Natural killer cell (primary cell): ENCODE data around the gene FAIM. TPM values are rescaled to one million over a fixed set of nuclear protein-coding genes. Genes with fewer than 3 reads are reported as not detected.

ENCODE experiments used
- ATAC-seq, 3 donors: fragments of 150-1000 bp in 2 of 3; fragments of 200-7000 bp in 1 of 3; cut with Tn5 transposase; 1 replicate in 1 of 3; 2 replicates in 2 of 3; pipeline ENCODE4 v1.10.0; 2021; ENCODE audit warnings: mild to moderate bottlenecking in 2 of 3, moderate library complexity in 2 of 3
- DNase-seq, 2 donors: peaks; one replicate each; pipeline versions ENCODE4 v3.0.0 to v3.0.0-alpha.2; 2013 to 2021; ENCODE audit warnings: mixed read lengths in 1 of 2
- H3K27ac ChIP-seq: one replicate; pipeline ENCODE4 v1.5.1; 2013; ENCODE audit warnings: mild to moderate bottlenecking, low read length
- H3K27me3 ChIP-seq: one replicate; pipeline ENCODE4 v1.6.1; 2013; ENCODE audit warnings: low read length; ENCODE audit not compliant: control insufficient read depth, insufficient read depth
- H3K36me3 ChIP-seq: one replicate; pipeline ENCODE4 v1.6.1; 2013; ENCODE audit warnings: low read length; ENCODE audit not compliant: control insufficient read depth, insufficient read depth
- H3K4me1 ChIP-seq: one replicate; pipeline ENCODE4 v1.6.1; 2013; ENCODE audit warnings: low read length; ENCODE audit not compliant: control insufficient read depth, insufficient read depth
- H3K4me3 ChIP-seq: one replicate; pipeline ENCODE4 v1.5.1; 2013; ENCODE audit warnings: low read length
- H3K9me3 ChIP-seq: one replicate; pipeline ENCODE4 v1.6.1; 2013; ENCODE audit warnings: low read length; ENCODE audit not compliant: control insufficient read depth, insufficient read depth
- H3K27ac Mint-ChIP-seq, 2 donors: one replicate each; pipeline ENCODE4 v1.8.0; 2022; ENCODE audit warnings: mild to moderate bottlenecking in 2 of 2, mixed read lengths in 2 of 2, moderate library complexity in 1 of 2
- H3K27me3 Mint-ChIP-seq, 2 donors: one replicate each; pipeline ENCODE4 v1.8.0; 2022; ENCODE audit warnings: low read depth in 2 of 2, mixed read lengths in 2 of 2
- H3K36me3 Mint-ChIP-seq: one replicate; pipeline ENCODE4 v1.8.0; 2022; ENCODE audit warnings: mixed read lengths
- H3K4me1 Mint-ChIP-seq, 2 donors: one replicate each; pipeline ENCODE4 v1.8.0; 2022; ENCODE audit warnings: mixed read lengths in 2 of 2
- H3K4me3 Mint-ChIP-seq: one replicate; pipeline ENCODE4 v1.8.0; 2022; ENCODE audit warnings: mild to moderate bottlenecking, moderate library complexity, mixed read lengths
- H3K9me3 Mint-ChIP-seq, 2 donors: one replicate each; pipeline ENCODE4 v1.8.0; 2022; ENCODE audit warnings: mixed read lengths in 2 of 2
- CTCF ChIP-seq: fragments of 200-600 bp; IDR thresholded peaks from one replicate; pipeline ENCODE4 v1.8.0; 2022; ENCODE audit warnings: antibody characterized with exemption
- WGBS: methylation state at CpG from one replicate; pipeline ENCODE4 v1.1.7; 2013; ENCODE audit warnings: missing lambda C conversion rate; ENCODE audit not compliant: insufficient coverage; 5-methylcytosine and 5-hydroxymethylcytosine counted together
- intact Hi-C: fragments of 100-400 bp; cut with micrococcal nuclease; formaldehyde crosslinking; loops from one replicate; pipeline ENCODE4 v1.14.2; 2022
- total RNA-seq, 4 donors: library from RNA; stranded (reverse); fragments of 120-200 nt in 1 of 4; gene quantifications; one replicate each; pipeline versions ENCODE4 v1.2.3 to v1.2.4, GENCODE V29; 2013 to 2022

The FAIM gene
- total RNA-seq, 3 donors from 2014 or later (not counting 1 experiment from before 2014, with no cell fraction given): 4.6 to 7.6 (median 5.6) TPM

DNA sequence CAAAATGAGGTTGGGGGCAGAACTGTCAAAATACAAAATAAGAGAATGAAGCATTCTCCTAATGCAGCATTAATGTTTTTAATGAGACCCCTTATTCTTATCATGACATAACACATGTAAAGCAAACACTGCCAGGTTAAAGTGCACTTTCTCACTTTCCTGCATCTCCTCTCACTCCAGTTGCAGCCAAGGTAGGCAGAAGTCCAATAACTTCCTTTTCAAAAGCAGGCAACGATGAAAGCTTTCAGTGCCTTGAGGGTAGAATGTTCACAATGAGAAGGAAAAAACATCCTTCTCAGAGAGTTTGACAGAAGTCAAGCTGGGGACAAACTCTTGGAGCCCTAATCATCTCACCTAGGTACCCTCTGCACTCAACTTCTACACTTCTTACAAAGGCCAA lies 59.5 kb downstream of the FAIM start:
- Mint-ChIP-seq H3K9me3 (no peaks in the 10 kb centered on the region), H3K4me1 (no peaks in the 10 kb centered on the region), H3K27ac (no peak overlapping the region), H3K4me3 (no peak overlapping the region), H3K27me3 (no peaks in the 10 kb centered on the region), H3K36me3 (peaks cover 6% of the 10 kb centered on the region)
- Histone ChIP-seq H3K4me1 (no peaks in the 10 kb centered on the region), H3K9me3 (no peaks in the 10 kb centered on the region), H3K4me3 (no peak overlapping the region), H3K27ac (no peak overlapping the region), H3K27me3 (no peaks in the 10 kb centered on the region), H3K36me3 (peaks cover 11% of the 10 kb centered on the region)
- TF ChIP-seq CTCF: no peak
- ATAC-seq: no peak
- intact Hi-C loops: no loop called here
- WGBS: 88% methylated on average over 1 of the region's 1 CpG
- DNase-seq: no peak

DNA sequence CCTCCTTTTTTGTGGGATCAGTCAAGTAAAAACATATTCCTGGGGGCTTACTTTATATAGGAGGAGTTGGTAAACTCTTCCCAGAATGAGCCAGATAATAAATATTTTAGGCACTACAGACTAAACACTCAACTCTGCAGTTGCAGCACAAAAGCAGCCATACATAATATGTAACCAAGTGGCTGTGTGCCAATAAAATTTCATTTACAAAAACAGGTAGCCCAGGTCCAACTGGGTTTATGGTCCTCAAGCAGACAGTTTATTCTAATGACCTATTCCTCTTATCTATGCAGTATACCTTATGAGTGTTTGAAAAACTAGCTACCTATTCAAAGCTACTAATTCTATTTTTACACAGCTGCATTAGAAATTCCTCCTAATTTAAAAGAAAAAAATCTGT lies 61.8 kb downstream of the FAIM start:
- H3K4me1 ChIP-seq: no peaks in the 10 kb centered on the region
- TF ChIP-seq CTCF: no peak
- H3K9me3 ChIP-seq: peaks cover 3% of the 10 kb centered on the region
- Mint-ChIP-seq H3K4me1 (no peaks in the 10 kb centered on the region), H3K27ac (no peak overlapping the region), H3K27me3 (no peaks in the 10 kb centered on the region), H3K36me3 (peaks cover 14% of the 10 kb centered on the region), H3K9me3 (peaks cover 0 to 4% of the 10 kb centered on the region in 2 donors), H3K4me3 (no peak overlapping the region)
- peaks cover 2% of the 10 kb centered on the region for H3K36me3 ChIP-seq
- intact Hi-C loops: no loop called here
- H3K27me3 ChIP-seq: no peaks in the 10 kb centered on the region
- H3K4me3 ChIP-seq: no peak overlapping the region
- no peak for DNase-seq
- no peak for ATAC-seq
- no peak overlapping the region for H3K27ac ChIP-seq

DNA sequence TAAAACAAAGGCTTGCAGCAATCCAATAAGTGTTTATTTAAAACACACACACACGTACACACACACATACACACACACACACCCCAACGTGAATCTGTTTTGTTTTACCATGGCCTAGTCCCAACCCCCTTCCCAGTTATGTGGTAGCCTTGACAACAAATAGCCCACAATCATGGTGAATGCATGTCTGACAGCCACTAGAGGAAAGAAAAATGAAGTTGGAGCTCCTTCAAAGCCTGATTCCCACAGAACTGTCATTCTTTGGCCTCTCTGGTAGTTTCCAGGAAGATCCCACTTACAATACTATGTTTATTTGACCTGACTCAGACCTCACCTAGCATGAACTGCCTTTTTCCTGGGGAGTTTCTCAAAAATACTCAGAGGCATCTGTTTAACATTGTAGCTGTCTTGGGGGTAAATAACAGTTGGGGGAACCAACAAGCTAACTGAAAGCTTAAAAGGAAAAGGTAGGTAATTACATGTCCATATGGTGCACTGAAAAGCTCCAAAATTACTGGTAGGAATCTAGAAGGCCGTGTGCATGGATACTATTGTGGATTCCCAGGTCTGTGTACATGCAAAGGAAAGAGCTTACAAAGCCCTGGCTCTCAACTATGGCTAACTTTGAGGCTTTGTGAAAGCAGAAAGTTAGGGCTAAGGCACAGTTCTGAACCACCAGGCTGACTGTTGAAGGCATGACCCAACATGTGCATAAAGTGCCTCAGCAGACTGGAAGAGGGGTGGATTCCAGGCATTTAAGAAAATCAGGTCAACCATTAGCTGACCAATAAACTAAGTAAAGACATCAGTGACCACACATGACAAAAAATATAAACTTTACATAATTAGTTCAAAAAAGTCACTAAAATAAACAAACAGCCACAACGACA lies 65.3 kb downstream of the FAIM start:
- Mint-ChIP-seq H3K36me3 (peaks cover 18% of the 10 kb centered on the region), H3K27me3 (no peaks in the 10 kb centered on the region), H3K4me1 (no peaks in the 10 kb centered on the region), H3K9me3 (peaks cover 2 to 8% of the 10 kb centered on the region in 2 donors), H3K4me3 (no peak overlapping the region), H3K27ac (no peak overlapping the region)
- Histone ChIP-seq H3K36me3 (no peaks in the 10 kb centered on the region), H3K4me1 (no peaks in the 10 kb centered on the region), H3K4me3 (no peak overlapping the region), H3K9me3 (peaks cover 3% of the 10 kb centered on the region), H3K27me3 (no peaks in the 10 kb centered on the region), H3K27ac (no peak overlapping the region)
- ATAC-seq (no peak), DNase-seq (no peak)
- TF ChIP-seq CTCF: no peak
- intact Hi-C loops: no loop called here
- WGBS: 84% methylated on average over 3 of the region's 4 CpGs

DNA sequence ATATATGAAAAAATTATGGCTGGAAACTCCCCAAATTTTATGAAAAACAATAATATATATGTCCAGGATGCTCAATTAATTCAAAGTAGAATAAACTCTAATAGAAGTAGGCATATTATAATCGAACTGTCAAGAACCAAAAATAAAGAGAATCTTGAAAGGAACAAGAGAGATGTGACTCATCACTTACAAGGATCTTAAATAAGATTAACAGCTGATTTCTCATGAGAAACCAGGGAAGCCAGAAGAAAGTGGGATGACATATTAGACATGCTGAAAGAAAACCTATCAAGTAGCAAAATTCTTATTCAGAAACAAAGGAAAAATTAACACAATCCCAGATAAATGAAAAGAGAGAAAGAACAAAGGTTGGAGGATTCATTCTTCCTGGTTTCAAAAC lies 66.8 kb downstream of the FAIM start:
- DNase-seq (no peak), ATAC-seq (no peak)
- Histone ChIP-seq H3K36me3 (no peaks in the 10 kb centered on the region), H3K4me1 (no peaks in the 10 kb centered on the region), H3K4me3 (no peak overlapping the region), H3K27me3 (no peaks in the 10 kb centered on the region), H3K27ac (no peak overlapping the region), H3K9me3 (peaks cover 3% of the 10 kb centered on the region)
- TF ChIP-seq CTCF: no peak
- Mint-ChIP-seq H3K36me3 (peaks cover 18% of the 10 kb centered on the region), H3K9me3 (peaks cover 2 to 8% of the 10 kb centered on the region in 2 donors), H3K4me1 (no peaks in the 10 kb centered on the region), H3K27me3 (no peaks in the 10 kb centered on the region), H3K4me3 (no peak overlapping the region), H3K27ac (no peak overlapping the region)
- no CpG with 5 or more reads among the region's 1 CpG for WGBS
- intact Hi-C loops: no loop called here
